CD4-positive, alpha-beta memory T cell (primary cell): ENCODE data around the gene CHCHD6. TPM values are rescaled to one million over a fixed set of nuclear protein-coding genes. Genes with fewer than 3 reads are reported as not detected.
A peak's percentile ranks its signal among the peaks of the same experiment; 100 is the strongest.

Experiments used
- CTCF ChIA-PET: fragments of 350-600 bp; sonication (Branson Sonifier 250); formaldehyde crosslinking; loops from one replicate; lab custom pipeline; 2021; ENCODE audit warnings: inconsistent platforms; ENCODE audit not compliant: partially characterized antibody; lab: Charles Lee
- POLR2A ChIA-PET: fragments of 350-600 bp; sonication (Branson Sonifier 250); formaldehyde crosslinking; loops from one replicate; lab custom pipeline; 2021; ENCODE audit not compliant: partially characterized antibody; lab: Charles Lee
- DNase-seq, 5 donors: peaks; one replicate each; pipeline versions ENCODE4 v3.0.0 to v3.0.0-alpha.2; 2020 to 2022; ENCODE audit warnings: mixed read lengths in 1 of 5
- H3K27ac ChIP-seq: one replicate; pipeline ENCODE4 v1.7.0; 2013; ENCODE audit warnings: low read depth, low read length
- H3K27me3 ChIP-seq: 2 replicates; pipeline ENCODE4 v1.7.0; 2013; ENCODE audit warnings: mild to moderate bottlenecking, low read length, moderate library complexity; ENCODE audit not compliant: insufficient read depth
- H3K36me3 ChIP-seq: 2 replicates; pipeline ENCODE4 v1.7.0; 2013; ENCODE audit warnings: mild to moderate bottlenecking, low read length, moderate library complexity; ENCODE audit not compliant: insufficient read depth
- H3K4me1 ChIP-seq: 2 replicates; pipeline ENCODE4 v1.7.0; 2013; ENCODE audit warnings: mild to moderate bottlenecking, low read length, moderate library complexity; ENCODE audit not compliant: insufficient read depth
- H3K4me3 ChIP-seq, 2 donors: one replicate each; pipeline ENCODE4 v1.7.0; 2013; ENCODE audit warnings: low read length in 2 of 2, mild to moderate bottlenecking in 1 of 2
- H3K9me3 ChIP-seq, 2 donors: one replicate each; pipeline ENCODE4 v1.7.0; 2013; ENCODE audit warnings: low read length in 2 of 2, control low read depth in 1 of 2; ENCODE audit not compliant: control insufficient read depth in 1 of 2
- H3K27ac Mint-ChIP-seq, 7 donors: one replicate each; pipeline ENCODE4 v1.8.0; 2020 to 2021; ENCODE audit warnings: mixed read lengths in 7 of 7, mild to moderate bottlenecking in 6 of 7, inconsistent platforms in 3 of 7, moderate library complexity in 3 of 7
- H3K27me3 Mint-ChIP-seq, 2 donors: one replicate each; pipeline ENCODE4 v1.8.0; 2020 to 2021; ENCODE audit warnings: mixed read lengths in 2 of 2
- H3K36me3 Mint-ChIP-seq, 2 donors: one replicate each; pipeline ENCODE4 v1.8.0; 2020 to 2021; ENCODE audit warnings: mixed read lengths in 2 of 2, inconsistent platforms in 1 of 2, mild to moderate bottlenecking in 1 of 2
- H3K4me1 Mint-ChIP-seq, 4 donors: one replicate each; pipeline ENCODE4 v1.8.0; 2020 to 2021; ENCODE audit warnings: mixed read lengths in 4 of 4, mild to moderate bottlenecking in 1 of 4
- H3K4me3 Mint-ChIP-seq, 8 donors: one replicate each; pipeline ENCODE4 v1.8.0; 2020 to 2021; ENCODE audit warnings: mixed read lengths in 8 of 8, mild to moderate bottlenecking in 7 of 8, moderate library complexity in 6 of 8, inconsistent platforms in 3 of 8
- H3K9me3 Mint-ChIP-seq, 8 donors: one replicate each; pipeline ENCODE4 v1.8.0; 2020 to 2021; ENCODE audit warnings: mixed read lengths in 8 of 8, mild to moderate bottlenecking in 5 of 8, inconsistent platforms in 3 of 8, moderate library complexity in 1 of 8
- intact Hi-C: fragments of 100-400 bp; cut with micrococcal nuclease; formaldehyde crosslinking; loops from one replicate; pipeline ENCODE4 v1.15.1; 2023
- polyA plus RNA-seq, 2 donors: library from polyadenylated mRNA; unstranded; fragments of 300-500 nt; fragmentation: Illumina TruSeq; gene quantifications; one replicate each; pipeline ENCODE4 v1.2.3, GENCODE V29; 2021
- total RNA-seq, 2 experiments: library from RNA; stranded (reverse); gene quantifications; one replicate each; pipeline ENCODE4 v1.2.3, GENCODE V29; 2021

The CHCHD6 gene
- total and polyA plus RNA-seq, 4 experiments from 2014 or later, result 7.3 to 12.3 (median 10.2) TPM

GRCh38 chr3:127004641-127005397 lies 300.8 kb downstream of the CHCHD6 start:
- no peak for DNase-seq
- Histone ChIP-seq H3K27me3 (no peaks in the 10 kb centered on the region), H3K4me1 (no peaks in the 10 kb centered on the region), H3K27ac (no peak overlapping the region), H3K4me3 (no peak overlapping the region), H3K36me3 (no peaks in the 10 kb centered on the region), H3K9me3 (no peaks in the 10 kb centered on the region)
- H3K9me3 Mint-ChIP-seq, result no peaks in the 10 kb centered on the region
- no peaks in the 10 kb centered on the region for H3K27me3 Mint-ChIP-seq
- intact Hi-C loops, result no loop called here
- H3K4me3 Mint-ChIP-seq, result no peak overlapping the region
- ChIA-PET CTCF (no interaction called here), POLR2A (no interaction called here)
- H3K4me1 Mint-ChIP-seq, result no peaks in the 10 kb centered on the region
- H3K36me3 Mint-ChIP-seq, result peaks cover 3 to 10% of the 10 kb centered on the region in 2 donors
- H3K27ac Mint-ChIP-seq, result no peak overlapping the region

- H3K36me3 Mint-ChIP-seq, result peaks cover 3 to 10% of the 10 kb centered on the region in 2 donors
- Histone ChIP-seq H3K9me3 (no peaks in the 10 kb centered on the region), H3K4me3 (no peak overlapping the region), H3K36me3 (no peaks in the 10 kb centered on the region), H3K4me1 (no peaks in the 10 kb centered on the region), H3K27ac (no peak overlapping the region), H3K27me3 (no peaks in the 10 kb centered on the region)
- ChIA-PET CTCF (no interaction called here), POLR2A (no interaction called here)
- H3K27ac Mint-ChIP-seq, result no peak overlapping the region
- no peaks in the 10 kb centered on the region for H3K4me1 Mint-ChIP-seq
- DNase-seq, result no peak
- H3K9me3 Mint-ChIP-seq, result no peaks in the 10 kb centered on the region
- H3K4me3 Mint-ChIP-seq, result no peak overlapping the region
- H3K27me3 Mint-ChIP-seq, result no peaks in the 10 kb centered on the region
- intact Hi-C loops, result no loop called here
These were observed 301.9 kb downstream of the CHCHD6 start for GRCh38 chr3:127005864-127006500.

- ChIA-PET CTCF (no interaction called here), POLR2A (no interaction called here)
- Mint-ChIP-seq H3K36me3 (peaks cover 3 to 14% of the 10 kb centered on the region in 2 donors), H3K4me1 (no peaks in the 10 kb centered on the region), H3K27ac (peak overlapping the region in 2 of 7 donors; percentile 34 to 79), H3K27me3 (no peaks in the 10 kb centered on the region), H3K4me3 (no peak overlapping the region), H3K9me3 (no peaks in the 10 kb centered on the region)
- no peak overlapping the region for H3K4me3 ChIP-seq
- H3K36me3 ChIP-seq, result no peaks in the 10 kb centered on the region
- no peaks in the 10 kb centered on the region for H3K9me3 ChIP-seq
- no peaks in the 10 kb centered on the region for H3K27me3 ChIP-seq
- H3K27ac ChIP-seq, result no peak overlapping the region
- intact Hi-C loops, result no loop called here
- DNase-seq, result no peak
- H3K4me1 ChIP-seq, result no peaks in the 10 kb centered on the region
These were observed 302.9 kb downstream of the CHCHD6 start for GRCh38 chr3:127006781-127007436.

GRCh38 chr3:127008236-127008635 lies 304.2 kb downstream of the CHCHD6 start:
- no peak overlapping the region for H3K4me3 ChIP-seq
- no peaks in the 10 kb centered on the region for H3K36me3 ChIP-seq
- Mint-ChIP-seq H3K36me3 (peaks cover 3 to 21% of the 10 kb centered on the region in 2 donors), H3K27me3 (no peaks in the 10 kb centered on the region), H3K27ac (no peak overlapping the region), H3K9me3 (no peaks in the 10 kb centered on the region), H3K4me3 (no peak overlapping the region), H3K4me1 (no peaks in the 10 kb centered on the region)
- intact Hi-C loops, result no loop called here
- H3K27ac ChIP-seq, result no peak overlapping the region
- ChIA-PET CTCF (no interaction called here), POLR2A (no interaction called here)
- H3K27me3 ChIP-seq, result no peaks in the 10 kb centered on the region
- H3K9me3 ChIP-seq, result no peaks in the 10 kb centered on the region
- H3K4me1 ChIP-seq, result no peaks in the 10 kb centered on the region
- DNase-seq, result no peak

- H3K36me3 ChIP-seq, result no peaks in the 10 kb centered on the region
- Mint-ChIP-seq H3K4me3 (no peak overlapping the region), H3K27me3 (no peaks in the 10 kb centered on the region), H3K9me3 (no peaks in the 10 kb centered on the region), H3K27ac (peak overlapping the region in 1 of 7 donors; percentile 59), H3K36me3 (peaks cover 7 to 24% of the 10 kb centered on the region in 2 donors), H3K4me1 (no peaks in the 10 kb centered on the region)
- no peak for DNase-seq
- intact Hi-C loops, result no loop called here
- POLR2A ChIA-PET, result no interaction called here
- H3K27me3 ChIP-seq, result no peaks in the 10 kb centered on the region
- no peak overlapping the region for H3K4me3 ChIP-seq
- no peak overlapping the region for H3K27ac ChIP-seq
- CTCF ChIA-PET, result no interaction called here
- no peaks in the 10 kb centered on the region for H3K9me3 ChIP-seq
- no peaks in the 10 kb centered on the region for H3K4me1 ChIP-seq
These were observed 305.5 kb downstream of the CHCHD6 start for GRCh38 chr3:127009531-127009930.

Other genes starting within 250 kb of the CHCHD6 start
- gene ZXDC, start 228.3 kb upstream of the CHCHD6 start, total RNA-seq, result 10 to 100 TPM; 58.2 to 66.3 TPM
- 10 to 100 TPM; 10.3 to 27.7 TPM for gene ZXDC, start 228.3 kb upstream of the CHCHD6 start, polyA plus RNA-seq
- not detected for gene UROC1, start 186.5 kb upstream of the CHCHD6 start, total RNA-seq
- gene UROC1, start 186.5 kb upstream of the CHCHD6 start, polyA plus RNA-seq, result not detected
- under 1 TPM; 0.23 to 0.42 TPM for gene CHST13, start 180.1 kb upstream of the CHCHD6 start, total RNA-seq
- gene CHST13, start 180.1 kb upstream of the CHCHD6 start, polyA plus RNA-seq, result not detected
- not detected for gene C3orf22, start 145.3 kb upstream of the CHCHD6 start, total RNA-seq
- gene C3orf22, start 145.3 kb upstream of the CHCHD6 start, polyA plus RNA-seq, result not detected
- under 1 TPM; 0.87 to 0.97 TPM for gene TXNRD3, start 49.1 kb upstream of the CHCHD6 start, total RNA-seq
- gene TXNRD3, start 49.1 kb upstream of the CHCHD6 start, polyA plus RNA-seq, result 1 to 10 TPM in 1 of 2 donors, under 1 TPM in 1; 0.77 to 1.0 TPM